Measurements from ENCODE around the gene SLC1A5.

- TF ChIP-seq CTCF (IDR thresholded peaks at IDR 0.05) = no peak
- TF ChIP-seq USF1 (IDR thresholded peaks at IDR 0.05; ENCODE audit: borderline replicate concordance, low read depth) = no peak
- no peak for TF ChIP-seq MEF2A (IDR thresholded peaks at IDR 0.05; ENCODE audit: borderline replicate concordance, low read depth)
- TF ChIP-seq ELF1 (IDR thresholded peaks at IDR 0.05) = no peak
- no peak for TF ChIP-seq EP300 (IDR thresholded peaks at IDR 0.05; ENCODE audit: borderline replicate concordance in 1 of 2, low read depth in 1 of 2, low read length in 1 of 2)
- TF ChIP-seq MAX (IDR thresholded peaks at IDR 0.05; ENCODE audit: low read depth) = no peak
- no peak for TF ChIP-seq MXI1 (IDR thresholded peaks at IDR 0.05; ENCODE audit: low read depth, low read length)
- no peak for TF ChIP-seq RAD21 (IDR thresholded peaks at IDR 0.05; ENCODE audit: low read length)
- no peak for TF ChIP-seq RFX5 (IDR thresholded peaks at IDR 0.05; ENCODE audit: low read length)
- no peak for TF ChIP-seq PBX3 (IDR thresholded peaks at IDR 0.05)
- TF ChIP-seq EZH2phosphoT487 (IDR thresholded peaks at IDR 0.05; ENCODE audit: borderline replicate concordance, low read depth) = no peak
- TF ChIP-seq GATA2 (CRISPR knock-in tag; IDR thresholded peaks at IDR 0.05) = no peak
- no peak for TF ChIP-seq ZBTB33 (IDR thresholded peaks at IDR 0.05; ENCODE audit: borderline replicate concordance, low read depth)
- no peak for TF ChIP-seq TAF1 (IDR thresholded peaks at IDR 0.05; ENCODE audit: borderline replicate concordance, low read depth, low read length)
Observed at GRCh38 chr19:46741447-46741846, 46.9 kb downstream of the SLC1A5 start.

Data from SK-N-SH (cell line).